Measurements from ENCODE around the gene USP28.
"Not testable (repeated sequence)": the region's sequence is repeated elsewhere in the genome, so short reads cannot be mapped to it uniquely, and the experiment has no call there.

USP28 gene

DNA sequence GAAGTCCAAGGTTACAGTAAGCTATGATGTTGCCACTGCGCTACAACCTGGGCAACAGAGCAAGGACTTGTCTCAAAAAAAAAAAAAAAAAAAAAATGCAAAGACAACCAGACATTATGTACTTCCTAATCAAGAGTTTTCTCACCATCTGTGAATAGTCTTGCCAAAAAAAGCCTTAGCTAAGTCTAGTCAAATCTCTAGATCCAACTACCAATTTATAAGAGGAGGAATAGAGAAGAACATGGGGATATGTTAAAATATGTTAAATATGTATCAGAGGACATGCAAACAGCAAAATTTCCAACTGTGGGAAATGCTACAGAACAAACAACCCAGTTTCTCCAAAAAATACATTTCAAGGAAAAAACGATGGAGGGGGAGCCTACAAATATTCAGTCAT is 45.6 kb downstream of the USP28 start:
- no peak for DNase-seq

DNA sequence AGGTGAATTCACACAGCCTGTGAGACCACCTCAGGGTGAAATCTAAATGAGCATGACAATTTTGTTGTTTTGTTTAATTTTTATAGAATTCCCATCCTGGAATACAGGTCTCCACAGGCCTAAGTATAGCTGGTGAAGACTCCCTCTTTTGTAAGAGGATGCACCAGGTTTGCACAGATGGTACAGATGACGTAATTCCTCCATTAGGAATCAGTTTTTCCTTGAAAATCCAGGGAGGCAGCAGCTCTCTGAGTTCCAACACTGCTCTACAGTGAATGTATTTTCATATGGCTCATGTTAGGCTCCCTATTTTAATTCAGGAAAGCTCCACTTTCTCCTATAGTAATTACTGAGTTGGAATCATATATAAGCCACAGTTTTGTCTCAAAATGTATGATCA is 47.2 kb downstream of the USP28 start:
- DNase-seq = no peak

DNA sequence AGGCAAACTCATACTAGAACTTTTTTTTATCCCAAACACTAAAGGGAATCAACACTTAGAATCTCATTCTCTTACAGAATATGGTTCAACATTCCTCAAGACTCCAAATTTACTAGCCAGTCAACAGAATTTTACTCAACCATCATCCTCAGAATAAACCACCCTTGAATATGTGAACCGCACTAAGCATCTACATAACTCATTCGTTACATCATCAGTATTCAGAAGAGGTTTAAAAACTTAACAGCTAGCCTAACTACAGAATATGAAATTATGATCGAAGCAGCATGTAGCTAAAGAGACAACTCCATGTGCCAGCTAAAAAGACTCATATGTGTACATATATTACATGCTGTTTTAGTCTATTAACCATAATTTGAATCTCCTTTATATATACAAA is 47.9 kb downstream of the USP28 start:
- DNase-seq = no peak

DNA sequence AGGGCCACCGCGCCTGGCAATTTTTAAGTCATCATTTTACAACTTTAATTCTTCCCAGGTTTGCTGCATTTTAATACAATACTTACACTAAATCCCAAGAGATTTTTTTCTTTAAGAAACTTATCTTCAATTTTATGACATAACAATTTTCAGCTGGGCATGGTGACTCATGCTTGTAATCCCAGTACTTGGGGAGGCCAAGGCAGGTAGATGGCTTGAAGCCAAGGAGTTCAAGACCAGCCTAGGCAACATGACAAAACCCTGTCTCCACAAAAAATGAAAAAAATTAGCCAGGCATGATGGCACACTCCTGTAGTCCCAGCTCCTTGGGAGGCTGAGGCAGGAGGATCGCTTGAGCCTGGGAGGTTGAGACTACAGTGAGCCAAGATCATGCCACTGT is 56.9 kb downstream of the USP28 start:
- no peak for DNase-seq

DNA sequence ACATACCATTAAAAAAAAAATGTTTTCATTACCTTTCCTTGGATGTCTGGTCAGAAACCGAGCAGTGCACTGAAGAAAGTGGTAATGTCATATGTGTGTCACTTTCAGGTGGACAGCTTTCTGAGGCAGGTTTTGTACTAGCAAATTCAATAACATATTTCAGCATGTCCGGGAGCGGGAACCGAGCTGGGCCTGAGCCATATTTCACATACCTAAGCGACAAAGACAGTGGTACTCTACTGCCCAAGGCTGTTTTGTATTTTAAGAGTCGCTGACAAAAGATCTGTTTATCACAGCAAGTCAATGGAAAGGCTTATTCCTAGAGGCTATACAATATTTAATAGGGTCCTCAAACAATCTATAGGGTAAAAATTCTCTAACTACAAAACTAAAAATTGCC is 57.7 kb downstream of the USP28 start:
- DNase-seq = no peak

DNA sequence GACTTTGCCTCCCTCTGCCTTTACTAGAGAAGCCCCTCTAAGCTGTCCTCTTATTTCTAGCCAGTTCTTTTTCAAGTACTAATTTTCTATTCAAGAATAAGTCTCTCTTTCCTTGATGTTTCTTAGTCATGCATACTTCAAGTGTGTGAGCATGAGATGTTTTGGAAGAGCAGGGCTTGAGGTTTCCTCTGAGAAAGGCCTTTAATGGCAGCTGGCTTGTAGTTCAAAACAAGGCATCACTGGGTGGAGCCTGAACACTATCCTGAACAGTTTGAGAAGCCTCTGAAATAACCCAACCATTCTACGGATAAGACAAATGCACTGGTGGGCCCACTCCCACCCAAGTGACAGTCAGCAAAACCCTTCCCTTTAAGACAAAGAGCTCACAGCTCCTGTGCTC is 58.2 kb downstream of the USP28 start:
- DNase-seq = no peak

DNA sequence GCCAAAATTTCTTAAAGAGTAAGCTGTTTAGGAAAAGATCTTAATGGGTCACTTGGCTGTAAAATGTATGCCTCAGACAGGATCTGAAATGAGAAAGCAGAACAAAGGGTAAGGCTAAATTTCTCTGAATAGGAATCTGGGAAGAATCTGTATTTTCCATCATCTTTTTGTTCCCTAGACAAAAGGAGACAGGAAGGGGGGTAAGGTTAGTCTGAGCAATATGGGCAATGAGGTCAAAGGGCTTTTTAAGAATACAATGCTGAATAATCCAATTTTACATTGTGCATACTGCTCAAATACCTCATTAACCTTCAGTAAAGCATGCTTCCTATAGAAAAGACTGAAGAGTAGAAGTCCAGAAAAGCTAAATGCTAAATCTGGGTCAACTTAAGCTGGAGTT is 61.2 kb downstream of the USP28 start:
- no peak for DNase-seq

DNA sequence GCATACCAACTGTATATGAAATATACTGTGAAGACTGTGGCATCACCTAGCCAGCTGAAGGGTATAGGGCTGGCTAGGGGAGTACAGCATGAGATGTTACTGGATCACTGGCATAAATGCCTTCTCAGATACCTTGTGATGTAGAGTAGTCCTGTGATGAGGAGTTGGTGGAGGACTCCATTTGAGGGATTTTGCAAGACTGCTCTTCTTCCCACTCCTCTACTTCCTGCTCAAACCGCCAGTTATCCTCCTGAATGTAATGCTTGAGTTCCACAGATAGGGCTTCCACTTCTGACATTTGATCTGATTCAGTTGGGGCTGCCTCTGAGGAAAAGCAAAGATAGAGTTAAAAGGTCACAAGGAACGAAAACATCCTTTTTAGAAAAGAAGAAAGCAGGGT is 66.4 kb downstream of the USP28 start:
- no peak for DNase-seq

DNA sequence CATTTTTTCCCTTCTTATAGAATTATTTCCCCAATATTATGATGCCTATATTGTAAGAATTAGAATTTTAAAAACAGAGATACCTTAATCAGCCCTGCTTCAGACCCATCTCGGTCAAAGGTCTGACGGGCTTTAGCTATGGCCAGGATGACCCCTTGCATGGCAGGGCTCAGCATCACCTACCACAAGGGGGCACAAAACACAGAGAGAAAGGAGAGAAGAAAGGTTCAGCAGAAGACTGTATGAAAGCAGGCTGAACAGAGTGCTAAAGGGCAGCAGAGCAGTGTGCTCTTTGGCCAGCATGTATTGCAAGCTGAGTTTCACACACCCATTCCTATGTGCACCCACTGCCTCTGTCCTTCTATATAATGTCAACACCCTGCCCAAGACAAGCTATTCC is 69.0 kb downstream of the USP28 start:
- peak; percentile 75 for DNase-seq

DNA sequence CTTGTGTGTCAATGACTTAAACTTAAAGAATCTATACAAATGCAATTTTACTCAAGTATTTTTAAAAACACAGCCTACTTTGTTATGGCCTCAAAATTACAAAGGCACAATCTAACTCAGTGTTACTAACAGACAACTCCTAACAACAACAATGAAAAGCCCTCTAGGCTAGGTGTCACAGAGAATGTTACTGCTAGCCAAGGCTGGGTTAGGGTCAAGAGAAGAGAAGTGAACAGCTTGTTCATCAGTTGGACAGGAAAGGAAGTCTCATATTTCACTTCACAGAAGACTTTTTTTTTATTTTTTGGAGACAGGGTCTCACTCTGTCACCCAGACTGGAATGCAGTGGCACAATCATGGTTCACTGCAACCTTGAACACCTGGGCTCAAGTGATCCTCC is 69.7 kb downstream of the USP28 start:
- no peak for DNase-seq

DNA sequence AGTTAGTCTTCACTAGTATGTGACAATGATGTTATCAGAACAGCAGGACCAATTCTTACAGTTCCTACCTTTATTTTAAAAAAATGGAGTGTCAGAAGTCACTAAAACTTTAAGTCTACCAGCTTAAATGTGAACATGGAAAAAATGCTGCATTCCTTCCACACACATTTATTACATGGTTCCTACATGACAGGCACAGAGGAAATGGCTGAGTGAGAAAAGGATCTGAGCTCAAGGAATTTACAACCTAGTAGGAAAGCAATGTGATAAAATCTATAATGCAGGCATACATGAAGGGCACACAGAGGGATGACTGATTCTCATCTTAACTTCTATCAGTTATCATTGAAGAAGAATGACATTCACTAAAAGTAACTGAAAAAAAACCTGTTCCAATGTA is 72.8 kb downstream of the USP28 start:
- no peak for DNase-seq

DNA sequence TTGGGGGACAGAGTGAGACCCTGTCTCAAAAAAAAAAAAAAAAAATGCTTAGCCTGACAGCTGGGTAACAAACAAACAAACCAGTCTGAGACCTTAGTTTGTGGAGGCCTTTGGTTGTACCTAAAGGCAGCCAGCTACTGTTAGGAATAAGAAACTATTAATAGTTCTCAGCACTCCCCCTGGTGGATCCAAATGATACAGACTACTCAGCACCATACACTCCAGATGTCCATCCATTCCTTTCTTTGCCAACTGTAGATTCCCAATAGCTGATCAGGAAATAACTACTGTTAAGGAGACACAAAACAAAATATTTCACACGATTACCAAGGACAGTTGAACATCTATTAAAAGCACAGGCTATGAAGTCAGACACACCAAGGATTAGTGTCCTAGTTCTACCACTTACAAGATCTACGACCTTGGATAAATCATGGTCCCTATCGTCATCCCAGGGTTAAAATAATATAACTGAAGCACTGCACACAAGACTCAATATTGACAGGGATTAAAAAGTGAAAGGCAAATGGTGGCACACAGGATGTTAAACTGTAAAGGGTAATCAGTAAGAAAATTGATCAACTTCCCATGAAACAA is 78.6 kb downstream of the USP28 start:
- DNase-seq = no peak

DNA sequence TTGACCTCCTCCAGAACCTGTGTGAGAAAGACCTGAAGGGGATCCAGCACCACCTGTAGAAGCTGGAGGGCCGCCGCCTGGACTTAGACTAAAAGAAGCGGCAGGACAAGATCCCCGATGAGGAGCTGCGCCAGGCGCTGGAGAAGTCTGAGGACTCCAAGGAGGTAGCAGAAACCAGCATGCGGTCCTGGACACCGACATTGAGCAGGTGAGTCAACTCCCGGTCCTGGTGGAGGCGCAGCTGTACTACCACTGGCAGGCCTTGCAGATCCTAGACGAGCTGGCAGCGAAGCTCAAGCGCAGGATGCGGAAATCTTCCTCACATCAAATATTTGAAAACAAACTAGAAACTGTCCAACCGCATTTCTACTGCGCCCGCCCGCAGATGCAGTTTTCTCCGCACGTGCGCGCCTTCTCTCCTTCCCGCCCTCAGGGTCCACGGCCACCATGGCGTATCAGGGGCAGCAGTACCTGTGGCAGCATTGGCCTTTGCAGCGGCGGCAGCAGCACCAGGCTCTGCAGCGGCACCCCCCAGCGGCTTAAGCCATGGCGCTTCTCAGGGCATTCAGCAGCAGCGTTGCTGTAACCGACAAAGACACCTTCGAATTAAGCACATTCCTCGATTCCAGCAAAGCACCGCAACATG is 85.6 kb downstream of the USP28 start:
- DNase-seq = no peak

DNA sequence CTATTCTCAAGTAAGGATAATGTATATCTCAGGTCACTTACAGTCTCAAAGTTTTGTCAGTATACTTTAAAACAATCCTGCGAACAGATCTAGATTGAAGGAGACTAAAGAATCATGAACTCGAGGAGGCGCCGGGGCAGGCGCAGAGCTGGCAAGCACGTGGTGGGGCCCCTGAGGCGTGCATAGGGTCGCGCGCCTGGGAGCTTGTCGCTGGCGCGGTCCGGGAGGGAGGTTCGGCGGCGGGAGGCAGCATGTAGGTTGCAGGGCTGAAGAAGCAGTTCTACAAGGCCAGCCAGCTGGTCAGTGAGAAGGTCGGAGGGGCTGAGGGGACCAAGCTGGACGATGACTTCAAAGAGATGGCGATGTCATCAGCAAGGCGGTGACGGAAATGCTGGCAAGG is 86.4 kb downstream of the USP28 start:
- not testable (repeated sequence) for DNase-seq

DNA sequence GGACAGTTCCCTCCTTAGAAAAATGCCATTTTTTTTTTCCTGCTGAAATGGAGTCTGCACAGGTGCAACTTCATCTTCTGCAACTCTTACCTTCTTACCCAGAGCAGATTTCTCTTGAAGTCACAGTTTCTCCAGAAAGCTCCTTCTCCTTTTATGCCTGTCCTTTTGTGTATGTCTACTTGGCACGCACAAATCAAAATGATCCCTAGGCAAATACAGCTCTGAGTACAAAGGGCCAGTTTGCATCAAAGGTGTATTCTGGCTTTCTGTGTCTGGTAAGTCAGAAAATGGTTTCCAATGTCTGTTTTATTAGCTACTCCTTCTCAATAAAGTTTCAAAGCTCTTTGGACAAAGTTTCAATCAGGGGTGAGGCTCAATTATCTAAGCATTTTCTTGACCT is 93.2 kb downstream of the USP28 start:
- DNase-seq = no peak

DNA sequence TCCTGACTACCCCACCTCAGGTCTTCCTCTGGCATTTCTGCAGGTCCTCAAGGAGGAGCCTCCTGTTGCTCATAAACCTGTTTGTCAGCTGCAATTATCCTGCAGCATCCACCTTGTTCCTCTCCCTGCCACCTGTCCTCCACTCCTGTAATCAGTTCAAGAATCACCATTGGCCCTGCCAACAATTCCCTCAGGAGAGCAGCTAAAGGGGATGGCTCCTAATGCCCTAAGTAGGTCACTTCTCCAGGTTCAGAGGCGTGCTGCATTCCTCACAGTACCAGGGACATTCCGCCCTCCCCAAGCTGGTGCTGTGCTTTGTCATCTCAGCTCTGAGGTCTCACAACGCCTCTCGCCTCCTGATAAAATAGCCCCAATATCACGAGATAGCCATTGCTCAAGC is 93.7 kb downstream of the USP28 start:
- peak; percentile 74 for DNase-seq

DNA sequence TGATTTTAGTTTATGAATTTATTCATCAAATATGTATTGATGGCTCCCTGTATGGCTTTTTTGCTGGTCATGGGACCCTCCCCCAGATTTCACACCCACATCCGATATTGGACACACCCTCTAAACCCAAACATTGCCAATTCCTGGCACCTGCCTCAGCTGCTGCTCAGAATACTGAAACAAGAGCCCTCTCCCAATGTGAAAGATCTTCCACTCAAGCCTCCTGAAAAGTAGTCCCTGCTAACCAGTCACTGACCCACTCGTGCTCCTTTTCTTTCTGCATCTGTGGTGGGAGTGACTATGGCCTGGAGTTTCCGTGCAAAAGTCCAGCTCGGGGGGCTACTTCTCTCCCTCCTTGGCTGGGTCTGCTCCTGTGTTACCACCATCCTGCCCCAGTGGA is 95.9 kb downstream of the USP28 start, which contains the start of gene CLDN25:
Gene CLDN25, plus strand, starts transcription at position 301 of the 400 bp plus-strand sequence. Its CDS starts 0 bp downstream, at position 301.
- DNase-seq = no peak

DNA sequence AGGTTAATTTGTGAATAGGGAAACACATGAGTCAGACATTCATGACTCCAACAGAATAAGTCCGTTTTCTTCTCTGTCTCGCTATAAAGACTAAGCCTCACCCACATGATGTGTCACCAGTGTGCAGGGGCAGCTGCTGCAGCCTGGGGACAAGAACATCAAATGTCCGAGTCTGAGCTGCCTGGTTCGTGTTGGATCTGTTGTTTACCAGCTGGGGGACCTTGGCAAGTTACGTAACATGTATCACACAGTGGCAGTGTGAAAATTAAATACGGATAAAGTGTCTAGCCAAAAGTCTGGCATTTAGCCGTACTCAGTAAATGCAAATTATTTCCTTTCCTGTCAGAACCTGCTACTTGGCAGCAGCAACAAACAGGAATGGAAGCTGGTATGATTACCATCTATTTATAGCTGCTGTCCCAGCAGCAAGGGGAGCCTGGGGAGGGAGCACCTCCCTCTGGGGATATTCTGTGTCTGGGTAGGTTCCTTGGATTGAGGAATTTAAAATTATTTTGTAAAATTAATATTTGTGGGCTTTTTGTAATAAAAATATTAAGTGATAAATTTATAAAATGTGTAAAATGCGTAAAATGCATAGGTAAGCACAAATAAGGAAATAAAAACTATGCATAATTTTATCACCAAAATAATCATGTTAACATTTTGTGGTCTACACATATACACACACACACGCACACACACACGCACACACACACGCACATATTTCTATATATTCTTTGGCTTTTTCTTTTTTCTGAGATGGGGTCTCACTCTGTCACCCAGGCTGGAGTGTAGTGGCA is 97.1 kb downstream of the USP28 start:
- peak; percentile 59 for DNase-seq

DNA sequence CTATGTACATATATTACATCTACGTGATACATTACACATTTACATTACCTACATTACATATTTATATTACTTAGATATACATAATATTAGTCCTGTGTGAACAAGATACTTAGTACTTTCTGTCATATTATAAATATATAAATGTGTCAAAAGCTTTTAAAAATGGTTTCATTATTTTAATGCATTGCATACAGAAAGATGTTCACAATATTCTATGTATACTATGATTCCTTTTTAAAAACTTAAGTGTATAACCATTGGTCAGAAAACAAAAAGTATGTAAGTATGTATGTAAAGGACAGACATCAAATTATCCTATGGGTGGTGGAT is 101.2 kb downstream of the USP28 start:
- DNase-seq = no peak

DNA sequence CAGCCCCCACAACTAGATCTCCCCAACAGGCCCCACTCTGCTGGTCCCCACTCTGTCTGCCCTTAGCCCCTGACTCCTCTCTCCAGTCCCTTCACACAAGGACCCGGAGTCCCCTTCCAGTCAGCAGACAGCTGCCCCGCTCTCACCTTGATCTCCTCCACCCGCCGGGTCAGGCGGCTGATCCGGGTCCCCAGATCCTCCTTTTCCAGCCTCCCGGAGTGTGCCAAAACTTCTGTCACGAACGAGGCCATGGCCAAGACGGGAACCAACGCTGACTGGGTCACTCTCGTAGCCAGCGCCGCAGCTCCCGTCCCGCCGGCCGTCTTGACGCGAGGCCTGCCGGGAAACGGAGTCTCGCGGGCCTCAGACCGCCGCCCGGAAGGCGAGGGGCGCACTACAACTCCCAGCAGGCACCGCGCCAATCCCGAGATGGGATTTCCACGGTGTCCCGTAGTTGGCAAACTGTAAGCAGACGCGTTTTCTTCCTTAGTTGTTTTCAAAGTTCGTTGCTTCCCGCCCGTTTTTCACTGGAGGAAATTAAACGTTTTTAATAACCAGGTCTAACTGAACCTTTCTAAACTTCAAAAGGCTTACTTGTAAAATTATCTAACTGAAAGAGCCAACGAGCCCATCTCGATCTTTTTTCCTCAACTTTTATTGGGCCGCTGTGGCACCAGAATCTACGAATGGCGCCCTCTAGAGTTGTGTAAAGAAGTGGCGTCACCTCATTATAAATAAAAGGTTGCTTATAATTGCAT is 101.8 kb downstream of the USP28 start, which contains the start of gene ZW10:
Gene ZW10, minus strand, starts transcription at position 277 of the 758 bp plus-strand sequence. Its CDS starts 26 bp downstream, at position 251.
- DNase-seq = peak; percentile 98

DNA sequence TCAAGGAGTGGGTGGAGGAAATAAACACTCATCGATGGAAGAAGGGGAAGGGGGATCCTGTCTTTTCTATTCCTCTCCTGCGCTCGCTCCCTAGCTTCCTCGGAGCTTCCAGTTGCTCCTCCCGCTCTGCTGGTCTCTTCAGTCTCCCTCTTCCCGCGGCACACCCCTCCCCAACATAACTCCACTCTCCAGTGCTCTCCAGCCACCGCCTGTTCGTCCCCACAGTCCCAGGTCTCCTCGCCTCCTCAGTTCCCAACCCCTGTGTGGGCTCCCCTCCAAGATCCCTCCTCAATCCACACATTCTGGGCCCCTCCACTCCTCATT is 102.3 kb downstream of the USP28 start:
- DNase-seq = peak; percentile 77

DNA sequence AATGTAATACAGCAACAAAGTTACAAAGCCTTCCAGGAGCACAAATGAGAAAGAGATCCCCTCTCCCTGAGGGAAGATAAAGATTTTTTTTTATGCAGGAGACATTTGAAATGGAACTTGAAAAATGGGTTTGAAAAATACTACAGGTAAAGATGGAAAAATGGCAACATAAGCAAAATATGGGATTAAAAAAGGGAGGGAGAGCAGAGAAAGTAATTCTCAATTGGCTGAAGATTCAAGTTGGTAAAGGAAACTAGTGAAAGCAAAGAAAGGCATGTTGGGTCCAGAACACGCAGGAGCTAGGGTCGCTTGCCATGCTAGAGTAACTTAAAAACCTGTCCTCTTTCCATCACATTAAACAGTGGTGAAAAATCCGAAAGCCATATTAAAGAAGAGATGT is 103.4 kb downstream of the USP28 start:
- no peak for DNase-seq

DNA sequence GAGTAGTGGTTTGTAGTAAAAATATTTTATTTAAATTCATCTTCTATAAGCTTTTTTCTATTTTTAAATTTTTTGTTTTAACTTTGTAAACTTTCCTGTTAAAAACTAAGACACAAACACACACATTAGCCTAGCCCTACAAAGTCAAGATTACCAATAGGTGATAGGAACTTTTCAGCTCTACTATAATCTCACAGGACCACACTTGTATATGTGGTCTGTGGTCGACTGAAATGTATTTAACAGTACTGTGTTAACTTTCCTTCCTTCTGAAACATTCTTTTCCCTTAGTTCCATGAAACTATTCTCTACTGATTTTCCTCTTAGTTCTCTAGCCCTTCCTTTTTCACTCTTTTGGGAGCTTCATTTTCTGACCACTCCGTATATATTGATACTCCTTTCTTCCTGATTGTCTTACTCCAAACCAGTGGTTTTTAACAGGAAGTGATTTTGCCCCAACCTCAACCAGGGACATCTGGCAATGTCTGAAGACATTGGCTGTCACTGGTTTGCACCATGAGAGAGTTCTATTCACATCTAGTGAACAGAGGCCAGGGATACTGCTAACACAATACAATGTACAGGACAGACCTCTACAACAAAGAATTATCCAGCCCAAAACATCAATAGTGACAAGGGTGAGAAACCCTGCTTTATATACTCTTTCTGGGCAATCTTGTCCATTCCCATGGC is 110.7 kb downstream of the USP28 start:
- DNase-seq = no peak

All from islet precursor cell (in vitro differentiated cells).